Measurements from ENCODE around the gene BEST2. TPM values are rescaled to one million over a fixed set of nuclear protein-coding genes. Genes with fewer than 3 reads are reported as not detected.
"Not testable (repeated sequence)": the region's sequence is repeated elsewhere in the genome, so short reads cannot be mapped to it uniquely, and the experiment has no call there.

Gene BEST2
- total RNA-seq, 1 donor from 2014 or later: not detected

DNA sequence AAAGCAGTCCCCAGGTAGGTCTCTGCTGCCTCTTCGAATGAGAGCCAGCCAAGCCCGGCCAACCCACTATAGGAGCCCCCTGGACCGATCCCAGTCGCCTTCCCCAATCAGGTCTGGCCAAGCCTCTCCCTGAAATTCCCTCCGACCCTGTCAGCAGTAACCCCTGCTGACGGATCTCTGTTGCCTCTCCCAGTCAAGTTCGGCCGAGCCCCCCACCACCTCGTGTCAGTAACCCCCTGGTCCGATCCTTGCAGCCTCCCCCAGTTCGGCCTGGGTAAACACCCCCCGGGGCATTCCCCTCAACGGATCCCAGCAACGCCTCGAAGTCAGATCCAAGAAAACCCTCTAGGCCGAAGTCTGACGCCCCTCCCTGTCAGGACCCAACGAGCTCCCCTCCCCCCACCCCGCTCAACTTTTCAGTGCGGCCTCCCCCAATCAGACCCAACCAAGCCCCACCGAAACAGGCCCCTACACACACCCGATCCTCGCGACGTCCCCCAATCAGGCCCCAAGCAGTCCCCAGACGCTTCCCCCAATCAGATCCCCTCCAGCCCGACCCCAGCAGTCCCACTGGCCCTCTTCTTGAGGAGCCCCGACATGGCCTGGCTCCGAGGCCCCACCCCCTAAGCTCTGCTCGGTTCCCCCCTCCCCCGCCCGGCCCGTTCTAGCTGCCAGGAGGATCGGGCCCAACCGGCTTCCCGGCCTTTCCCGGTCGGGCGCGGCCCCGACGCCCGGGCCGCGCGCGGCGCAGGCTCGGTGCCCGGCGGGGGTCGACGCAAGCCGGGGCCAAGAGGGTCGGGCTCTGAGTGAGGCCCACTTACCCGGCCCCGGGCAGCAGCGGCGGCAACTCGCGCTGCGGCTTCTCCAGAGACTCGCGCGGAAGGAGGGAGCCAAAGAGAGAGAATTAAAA lies 29.7 kb upstream of the BEST2 start:
- TF ChIP-seq, protein P1, sequence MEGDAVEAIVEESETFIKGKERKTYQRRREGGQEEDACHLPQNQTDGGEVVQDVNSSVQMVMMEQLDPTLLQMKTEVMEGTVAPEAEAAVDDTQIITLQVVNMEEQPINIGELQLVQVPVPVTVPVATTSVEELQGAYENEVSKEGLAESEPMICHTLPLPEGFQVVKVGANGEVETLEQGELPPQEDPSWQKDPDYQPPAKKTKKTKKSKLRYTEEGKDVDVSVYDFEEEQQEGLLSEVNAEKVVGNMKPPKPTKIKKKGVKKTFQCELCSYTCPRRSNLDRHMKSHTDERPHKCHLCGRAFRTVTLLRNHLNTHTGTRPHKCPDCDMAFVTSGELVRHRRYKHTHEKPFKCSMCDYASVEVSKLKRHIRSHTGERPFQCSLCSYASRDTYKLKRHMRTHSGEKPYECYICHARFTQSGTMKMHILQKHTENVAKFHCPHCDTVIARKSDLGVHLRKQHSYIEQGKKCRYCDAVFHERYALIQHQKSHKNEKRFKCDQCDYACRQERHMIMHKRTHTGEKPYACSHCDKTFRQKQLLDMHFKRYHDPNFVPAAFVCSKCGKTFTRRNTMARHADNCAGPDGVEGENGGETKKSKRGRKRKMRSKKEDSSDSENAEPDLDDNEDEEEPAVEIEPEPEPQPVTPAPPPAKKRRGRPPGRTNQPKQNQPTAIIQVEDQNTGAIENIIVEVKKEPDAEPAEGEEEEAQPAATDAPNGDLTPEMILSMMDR (IDR thresholded peaks at IDR 0.05; ENCODE audit: insufficient read depth, low read length, poor library complexity, severe bottlenecking): no peak
- no peaks in the 10 kb centered on the region for H3K27me3 ChIP-seq (ENCODE audit: control insufficient read depth, insufficient read depth, low read length)
- peak overlapping the region; percentile 89 for H3K4me3 ChIP-seq (ENCODE audit: low read depth, low read length)
- peak; percentile 19 for DNase-seq (ENCODE audit: low read depth)
- H3K36me3 ChIP-seq (ENCODE audit: control insufficient read depth, insufficient read depth, low read length): peaks cover 4% of the 10 kb centered on the region

DNA sequence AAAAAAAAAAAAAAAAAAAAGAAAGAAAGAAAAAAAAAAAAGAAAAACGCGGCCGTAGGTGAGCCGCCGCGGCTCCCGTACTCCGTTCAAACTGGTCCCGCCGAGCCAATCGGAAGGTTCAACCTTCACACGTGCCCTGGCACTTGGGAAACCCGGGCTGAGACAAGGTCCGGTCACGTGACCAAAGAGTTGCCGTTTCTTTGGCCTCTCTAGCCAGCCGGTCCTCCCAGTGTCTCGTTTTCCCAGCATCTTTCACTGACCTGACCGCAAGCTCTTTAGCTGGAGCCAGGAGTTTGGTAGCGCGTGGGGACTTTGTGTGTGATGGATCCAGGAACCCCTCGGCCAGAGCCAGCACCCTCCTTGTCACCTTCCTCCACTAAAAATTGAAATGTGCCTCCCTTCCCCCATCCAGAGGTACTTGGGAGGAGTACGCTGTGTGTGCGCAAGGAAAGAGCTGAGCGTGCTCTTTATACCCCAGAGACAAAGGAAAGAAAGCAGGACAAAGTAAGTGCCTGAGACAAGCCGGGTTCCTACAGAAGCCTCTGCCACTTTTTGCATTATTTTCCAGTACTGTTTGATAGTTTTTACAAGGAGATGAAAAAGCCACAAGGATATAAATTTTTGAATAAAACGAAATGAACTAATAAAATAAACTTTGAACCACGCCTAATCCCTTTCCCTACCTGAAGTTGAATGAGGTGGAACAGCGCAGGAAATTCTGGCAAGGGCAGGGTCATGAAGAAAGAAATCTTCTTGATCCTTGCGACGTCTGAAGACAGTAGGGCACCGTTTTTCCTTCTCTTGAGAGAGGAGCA lies 28.8 kb upstream of the BEST2 start:
- H3K4me3 ChIP-seq (ENCODE audit: low read depth, low read length): peak overlapping the region; percentile 89
- no peaks in the 10 kb centered on the region for H3K27me3 ChIP-seq (ENCODE audit: control insufficient read depth, insufficient read depth, low read length)
- peak; percentile 96 for DNase-seq (ENCODE audit: low read depth)
- peaks cover 4% of the 10 kb centered on the region for H3K36me3 ChIP-seq (ENCODE audit: control insufficient read depth, insufficient read depth, low read length)
- TF ChIP-seq, protein P1 (IDR thresholded peaks at IDR 0.05; ENCODE audit: insufficient read depth, low read length, poor library complexity, severe bottlenecking): no peak

DNA sequence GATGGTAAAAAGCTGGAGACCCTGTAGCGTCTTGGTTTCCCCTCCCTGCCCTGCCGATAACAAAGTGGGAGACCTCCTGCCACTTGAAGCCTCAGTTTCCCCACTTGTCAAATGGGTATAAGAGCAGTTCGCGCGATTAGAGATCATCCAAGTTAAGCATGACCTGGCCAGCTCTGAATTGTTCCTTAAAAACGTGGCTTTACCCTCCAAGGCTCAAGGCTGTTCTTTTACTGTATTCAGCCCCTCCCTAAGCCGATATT lies 28.3 kb upstream of the BEST2 start:
- no peak for DNase-seq (ENCODE audit: low read depth)
- TF ChIP-seq, protein P1 (IDR thresholded peaks at IDR 0.05; ENCODE audit: insufficient read depth, low read length, poor library complexity, severe bottlenecking): no peak

DNA sequence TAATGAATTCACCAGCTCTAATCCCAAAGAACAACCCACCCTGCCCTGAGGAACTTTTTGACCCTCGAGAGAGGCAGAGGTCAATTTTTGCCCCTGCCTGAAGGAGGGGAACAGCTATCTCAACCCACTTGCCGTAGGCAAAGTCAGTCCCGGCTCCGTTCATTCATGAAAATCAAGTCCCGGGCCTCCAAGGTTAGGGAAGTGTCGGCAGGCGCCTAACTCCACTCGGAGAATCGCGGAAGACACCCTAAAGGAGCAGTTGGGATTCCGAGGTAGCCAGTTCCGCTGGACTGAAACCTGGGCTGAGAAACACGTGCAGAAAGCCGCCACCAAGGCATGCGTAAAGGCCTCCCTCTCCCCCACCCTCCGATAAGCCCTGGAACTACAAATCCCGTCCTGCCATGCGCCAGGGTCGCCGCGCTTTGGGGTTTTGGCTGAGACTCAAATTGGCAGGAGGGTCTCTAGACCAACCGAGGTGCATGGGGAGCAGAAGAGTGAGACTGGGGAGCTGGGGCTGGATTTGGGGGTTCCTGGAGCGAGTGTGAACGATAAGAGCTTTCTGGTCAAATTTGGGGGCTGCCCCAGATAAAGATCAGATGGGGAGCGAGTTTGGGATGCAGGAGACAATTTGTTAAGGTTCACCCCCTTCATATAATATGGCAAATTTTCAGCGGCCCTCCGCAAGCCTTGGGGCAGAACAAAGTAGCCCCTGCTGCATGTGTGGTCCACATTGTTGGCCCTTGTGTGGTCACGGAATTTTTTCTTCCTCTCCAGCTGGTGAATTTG lies 27.8 kb upstream of the BEST2 start, which contains the start of gene TNPO2:
TNPO2 (minus strand) TSS at position 292 of the 786 bp plus-strand sequence. CDS start 2,955 bp downstream, outside the sequence.
- DNase-seq (ENCODE audit: low read depth): peak; percentile 21
- peak within 1 kb of the TSS; percentile 40 for H3K4me3 ChIP-seq (ENCODE audit: low read depth, low read length)
- TF ChIP-seq, protein P1 (IDR thresholded peaks at IDR 0.05; ENCODE audit: insufficient read depth, low read length, poor library complexity, severe bottlenecking): no peak
- peaks cover 4% of the 10 kb centered on the region for H3K36me3 ChIP-seq (ENCODE audit: control insufficient read depth, insufficient read depth, low read length)
- H3K27me3 ChIP-seq (ENCODE audit: control insufficient read depth, insufficient read depth, low read length): no peaks in the 10 kb centered on the region

More for the DNA sequence above, 28.3 kb upstream of the BEST2 start:
- peak overlapping the region; percentile 40 for H3K4me3 ChIP-seq (ENCODE audit: low read depth, low read length)
- peaks cover 4% of the 10 kb centered on the region for H3K36me3 ChIP-seq (ENCODE audit: control insufficient read depth, insufficient read depth, low read length)
- no peaks in the 10 kb centered on the region for H3K27me3 ChIP-seq (ENCODE audit: control insufficient read depth, insufficient read depth, low read length)

DNA sequence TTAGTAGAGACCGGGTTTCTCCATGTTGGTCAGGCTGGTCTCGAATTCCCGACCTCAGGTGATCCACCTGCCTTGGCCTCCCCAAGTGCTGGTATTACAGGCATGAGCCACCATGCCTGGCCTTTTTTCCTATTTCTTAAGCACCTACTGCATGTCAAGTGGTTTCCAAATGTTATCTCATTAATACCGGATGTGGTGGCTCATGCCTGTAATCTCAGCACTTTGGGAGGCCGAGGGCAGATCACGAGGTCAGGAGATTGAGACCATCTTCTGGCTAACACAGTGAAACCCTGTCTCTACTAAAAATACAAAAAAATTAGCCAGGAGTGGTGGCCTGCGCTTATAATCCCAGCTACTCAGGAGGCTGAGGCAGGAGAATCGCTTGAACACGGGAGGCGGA lies 26.0 kb upstream of the BEST2 start:
- H3K27me3 ChIP-seq (ENCODE audit: control insufficient read depth, insufficient read depth, low read length); H3K36me3 ChIP-seq (ENCODE audit: control insufficient read depth, insufficient read depth, low read length); H3K4me3 ChIP-seq (ENCODE audit: low read depth, low read length); DNase-seq (ENCODE audit: low read depth): not testable (repeated sequence)

DNA sequence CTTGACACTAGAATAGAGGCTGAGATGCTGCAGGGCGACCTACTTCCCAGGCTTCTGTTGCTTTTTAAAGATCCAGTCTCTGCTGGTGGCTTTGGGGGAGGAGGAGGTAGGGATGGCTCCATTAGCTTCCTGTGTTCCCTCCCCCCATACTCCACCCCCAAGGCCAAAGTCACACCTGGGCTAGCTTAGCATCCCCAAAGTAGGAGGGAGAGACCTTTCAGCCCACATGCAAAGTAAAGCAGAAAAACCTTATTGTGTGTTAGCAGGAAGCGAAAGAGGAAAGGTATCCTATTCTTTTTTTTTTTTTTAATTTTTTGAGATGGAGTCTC lies 24.6 kb upstream of the BEST2 start:
- Histone ChIP-seq H3K36me3 (ENCODE audit: control insufficient read depth, insufficient read depth, low read length) (peaks cover 5% of the 10 kb centered on the region), H3K27me3 (ENCODE audit: control insufficient read depth, insufficient read depth, low read length) (no peaks in the 10 kb centered on the region), H3K4me3 (ENCODE audit: low read depth, low read length) (no peak overlapping the region)
- no peak for DNase-seq (ENCODE audit: low read depth)
- TF ChIP-seq, protein P1 (IDR thresholded peaks at IDR 0.05; ENCODE audit: insufficient read depth, low read length, poor library complexity, severe bottlenecking): no peak

Data from kidney epithelial cell (primary cell).